Bone marrow (tissue), 2 donors: Measurements from ENCODE around the gene SNRNP70.
"Not testable (repeated sequence)": the region's sequence is repeated elsewhere in the genome, so short reads cannot be mapped to it uniquely, and the experiment has no call there.

Experiments
- DNase-seq, 2 donors: peaks; one replicate each; lab custom pipeline; 2025; lab: John Stamatoyannopoulos, UW

Gene SNRNP70

DNA sequence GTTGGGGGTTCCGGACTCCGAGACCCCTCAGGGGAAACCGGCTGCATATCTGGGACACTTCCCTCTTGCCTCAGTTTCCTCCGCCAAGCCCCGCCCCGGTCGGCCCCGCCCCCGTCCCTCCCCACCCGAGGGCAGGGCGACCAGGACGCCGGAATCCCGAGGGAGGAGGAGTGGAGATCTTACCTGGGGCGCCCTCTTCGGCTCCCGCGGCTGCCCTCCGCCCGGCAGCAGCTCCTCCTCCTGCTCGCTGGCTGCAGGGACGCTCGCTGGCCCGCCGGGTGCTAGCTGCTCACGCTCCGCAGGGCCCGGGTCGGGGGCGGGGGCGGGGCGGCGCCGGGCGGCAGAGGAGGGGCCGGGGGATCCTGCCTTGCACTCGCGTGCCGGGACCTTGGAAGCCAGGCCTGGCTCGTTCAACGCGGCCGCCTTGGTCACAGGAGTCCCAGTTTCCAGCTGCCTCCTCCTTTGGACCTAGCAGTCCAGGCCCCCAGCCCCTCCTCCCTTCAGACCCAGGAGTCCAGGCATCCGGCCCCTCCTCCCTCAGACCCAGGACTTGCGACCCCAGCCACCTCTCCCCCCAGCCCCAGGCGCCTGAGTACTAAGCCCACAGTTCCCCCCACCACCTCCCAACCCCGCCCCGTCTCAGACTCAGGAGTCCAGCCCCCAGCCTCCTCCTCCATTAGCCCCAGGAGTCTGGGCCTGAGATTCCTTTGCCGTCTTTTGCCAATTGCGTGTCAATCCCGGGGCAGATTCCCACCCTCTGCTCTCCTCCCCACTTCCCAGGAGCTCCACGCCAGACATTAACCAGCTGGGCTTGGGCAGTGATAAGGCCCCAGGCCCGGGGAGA lies 20.3 kb upstream of the SNRNP70 start, which contains the start of gene NTF4:
Gene NTF4, minus strand, starts transcription at position 51 of the 844 bp plus-strand sequence. CDS start 2,821 bp downstream, outside the sequence.
- DNase-seq = no peak

DNA sequence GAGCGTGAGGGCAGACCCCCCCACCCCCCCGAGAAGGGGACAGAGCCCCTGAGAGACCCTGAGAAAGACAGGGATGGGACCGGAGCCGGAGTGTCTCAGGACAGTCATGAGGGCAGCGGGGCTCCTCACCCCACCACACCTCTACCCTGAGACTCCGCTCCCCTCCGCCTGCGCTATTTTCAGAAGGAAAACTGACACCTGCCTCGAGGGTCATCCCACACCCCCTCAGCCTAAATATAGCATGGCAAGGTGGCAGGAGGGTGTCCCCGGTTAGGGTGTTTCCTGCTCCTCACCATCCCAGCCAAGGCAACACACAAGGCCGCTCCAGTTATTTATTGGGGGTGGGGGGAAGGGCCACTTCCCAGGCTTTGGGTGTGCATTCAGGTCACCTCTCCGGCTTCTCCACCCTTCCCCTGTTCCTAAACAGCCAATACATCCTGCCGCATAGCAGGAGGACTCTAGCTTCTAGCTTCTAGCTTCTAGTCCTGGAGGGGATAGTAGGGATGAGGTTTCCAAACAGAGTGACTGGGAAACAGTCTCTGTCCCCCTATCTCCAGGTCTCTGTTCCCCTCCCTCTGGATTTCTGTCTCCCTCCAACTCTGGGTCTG lies 19.2 kb upstream of the SNRNP70 start:
- no peak for DNase-seq

DNA sequence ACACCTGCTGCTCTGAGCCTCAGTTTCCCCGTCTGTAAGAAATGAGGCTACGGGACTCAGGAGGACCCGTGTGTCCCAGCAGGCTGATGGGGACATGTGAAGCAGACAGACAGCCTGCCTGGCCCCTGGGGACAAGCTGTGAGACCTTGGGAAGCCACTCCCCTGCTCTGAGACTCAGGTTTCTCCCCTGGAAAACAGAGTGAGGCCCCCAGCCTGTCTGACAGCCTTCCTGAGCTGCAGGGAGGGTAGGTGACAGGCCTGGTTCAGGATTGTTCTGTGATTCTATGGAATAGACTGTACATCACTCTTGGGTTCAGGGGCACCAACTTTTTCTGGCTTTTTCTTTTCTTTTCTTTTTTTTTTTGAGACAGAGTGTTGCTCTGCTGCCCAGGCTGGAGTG lies 17.7 kb upstream of the SNRNP70 start:
- no peak for DNase-seq

DNA sequence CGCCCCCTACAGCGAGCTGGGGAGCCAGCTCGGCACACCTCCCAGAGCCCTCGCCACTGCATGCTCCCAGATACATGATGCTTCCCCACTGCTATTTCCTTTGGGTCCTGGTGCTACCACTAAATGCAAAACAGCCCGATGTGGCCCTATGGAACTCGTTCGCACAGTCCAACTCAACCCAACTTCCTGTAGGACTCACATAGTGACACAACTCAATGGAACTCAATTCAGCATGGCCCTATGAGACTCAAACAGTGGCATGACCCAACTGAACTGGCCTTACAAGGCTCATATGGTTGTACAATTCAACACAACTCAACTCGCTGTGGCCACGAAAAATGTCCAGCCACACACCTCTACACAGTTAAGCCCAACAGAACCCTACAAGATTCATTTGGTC lies 16.2 kb upstream of the SNRNP70 start:
- no peak for DNase-seq

DNA sequence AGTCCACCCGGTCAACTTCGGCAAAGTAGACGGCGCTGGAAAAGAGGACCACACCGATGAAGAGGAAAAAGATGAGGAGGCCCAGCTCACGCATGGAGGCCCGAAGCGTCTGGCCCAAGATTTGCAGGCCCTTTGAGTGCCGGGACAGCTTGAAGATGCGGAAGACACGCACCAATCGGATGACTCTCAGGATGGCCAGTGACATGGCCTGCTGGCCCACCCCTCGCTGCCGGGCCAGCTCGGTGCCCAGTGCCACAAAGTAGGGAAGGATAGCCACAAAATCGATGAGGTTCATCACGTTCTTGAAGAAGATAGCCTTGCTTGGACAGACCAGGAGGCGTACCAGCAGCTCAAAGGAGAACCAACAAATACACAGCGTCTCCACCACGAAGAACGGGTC lies 14.8 kb upstream of the SNRNP70 start:
- DNase-seq = no peak

DNA sequence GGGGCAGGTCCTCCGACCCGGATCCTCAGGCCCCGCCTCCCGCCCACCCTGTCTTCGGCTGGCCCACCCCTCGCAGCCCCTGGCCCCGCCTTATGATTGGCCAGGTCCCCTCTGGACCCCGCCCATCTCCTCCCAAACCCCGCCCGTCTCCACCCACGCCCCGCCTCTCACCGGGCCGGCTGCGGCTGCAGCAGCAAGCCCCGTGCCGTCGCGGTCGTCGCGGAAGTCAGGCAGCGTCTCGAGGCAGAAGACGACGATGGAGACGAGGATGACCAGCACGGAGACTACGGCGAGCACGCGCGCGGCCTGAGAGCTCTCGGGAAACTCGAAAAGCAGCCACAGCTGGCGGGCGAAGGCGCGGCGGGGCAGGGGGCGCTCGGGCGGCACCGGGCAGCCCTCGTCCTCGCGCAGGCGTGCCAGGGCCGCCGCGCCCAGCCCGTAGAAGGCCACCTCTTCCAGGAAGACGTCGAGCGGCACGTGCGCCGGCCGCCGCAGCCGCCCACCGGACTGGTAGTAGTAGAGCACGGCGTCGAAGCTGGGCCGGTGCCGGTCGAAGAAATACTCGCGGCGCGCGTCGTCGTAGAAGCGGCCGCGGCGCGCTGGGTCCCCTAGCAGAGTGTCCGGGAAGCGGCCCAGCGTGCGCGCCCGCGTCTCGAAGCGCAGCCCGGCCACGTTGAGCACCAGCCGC lies 13.2 kb upstream of the SNRNP70 start:
- DNase-seq = no peak

DNA sequence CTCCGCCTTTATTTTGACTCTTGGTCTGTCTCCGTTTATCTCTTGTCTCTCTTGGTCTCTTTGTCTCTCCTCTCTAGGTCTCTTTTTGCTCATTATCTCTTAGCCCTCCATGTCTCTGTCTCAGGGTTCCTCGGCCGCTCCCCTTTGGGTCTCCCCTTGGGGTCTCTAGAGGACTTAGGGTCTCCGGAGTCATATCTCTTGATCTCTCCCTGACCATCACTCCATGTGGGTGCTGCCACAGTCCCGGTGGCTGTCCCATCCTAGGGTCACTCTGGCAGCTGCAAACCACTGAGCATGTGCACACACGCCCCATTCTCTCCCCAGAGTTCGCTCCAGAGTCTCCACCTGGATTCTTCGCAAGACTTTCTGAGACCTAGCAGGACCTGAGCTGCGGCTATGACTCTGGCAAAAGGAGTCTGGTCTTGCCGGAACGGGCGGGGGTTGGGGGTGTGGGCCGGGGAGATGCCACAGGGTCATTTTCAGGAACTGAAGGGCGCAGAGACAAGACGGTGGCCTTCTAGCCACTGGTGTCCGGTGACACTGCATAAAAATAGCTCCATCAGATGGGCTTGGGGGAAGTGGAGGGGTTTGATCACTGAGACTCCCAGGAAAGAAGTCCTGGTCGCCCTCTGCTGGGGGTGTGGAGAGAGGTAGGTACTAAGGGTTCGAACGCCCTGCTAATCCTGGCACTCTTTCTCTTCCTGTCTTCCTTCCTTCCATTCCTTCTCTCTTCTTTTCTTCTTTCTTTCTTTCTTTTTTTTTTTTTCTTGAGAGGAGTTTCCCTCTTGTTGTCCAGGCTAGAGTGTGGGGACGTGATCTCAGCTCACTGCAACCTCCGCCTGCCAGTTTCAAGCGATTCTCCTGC lies 11.5 kb upstream of the SNRNP70 start:
- no peak for DNase-seq

DNA sequence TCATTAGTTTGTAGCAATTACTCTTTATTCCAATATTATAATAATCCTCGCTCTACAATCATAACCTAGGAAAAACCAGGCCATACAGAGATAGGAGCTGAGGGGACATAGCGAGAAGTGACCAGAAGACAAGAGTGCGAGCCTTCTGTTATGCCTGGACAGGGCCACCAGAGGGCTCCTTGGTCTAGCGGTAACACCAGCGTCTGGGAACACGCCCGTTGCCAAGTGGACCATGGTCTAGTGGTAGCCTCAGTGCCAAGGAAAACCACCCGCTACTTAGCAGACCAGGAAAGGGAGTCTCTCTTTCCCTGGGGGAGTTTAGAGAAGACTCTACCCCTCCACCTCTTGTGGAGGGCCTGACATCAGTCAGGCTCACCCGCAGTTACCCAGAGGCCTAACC lies 10.4 kb upstream of the SNRNP70 start:
- not testable (repeated sequence) for DNase-seq

DNA sequence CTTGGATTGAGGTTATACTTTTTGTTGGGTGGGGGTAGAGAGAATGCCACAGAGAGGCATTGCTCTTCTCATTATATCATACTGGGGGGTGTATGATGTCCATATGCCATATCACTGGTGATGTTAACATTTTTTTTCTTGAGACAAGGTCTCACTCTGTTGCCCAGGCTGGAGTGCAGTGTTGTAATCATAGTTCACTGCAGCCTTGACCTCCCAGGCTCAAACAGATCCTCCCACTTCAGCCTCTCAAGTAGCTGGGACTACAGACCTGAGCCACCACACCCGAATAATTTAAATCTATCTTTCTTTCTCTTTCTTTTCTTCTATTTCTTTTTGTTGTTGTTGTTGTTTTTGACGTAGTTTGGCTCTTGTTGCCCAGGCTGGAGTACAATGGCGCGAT lies 4.9 kb upstream of the SNRNP70 start:
- no peak for DNase-seq

DNA sequence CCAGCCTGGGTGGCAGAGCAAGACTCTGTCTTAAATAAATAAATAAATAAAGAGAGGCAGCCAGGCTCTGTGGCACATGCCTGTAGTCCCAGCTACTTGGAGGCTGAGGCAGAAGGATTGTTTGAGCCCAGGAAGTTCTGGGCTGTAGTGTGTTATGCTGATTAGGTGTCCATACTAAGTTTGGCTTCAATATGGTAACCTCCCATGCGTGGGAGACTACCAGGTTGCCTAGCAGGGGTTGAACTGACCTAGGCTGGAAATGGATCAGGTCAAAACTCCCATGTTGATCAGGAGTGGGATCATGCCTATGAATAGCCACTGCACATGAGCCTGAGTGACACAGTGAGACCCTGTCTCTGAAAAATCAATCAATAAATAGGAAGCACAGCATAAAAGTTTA lies 4.0 kb upstream of the SNRNP70 start:
- DNase-seq = no peak

DNA sequence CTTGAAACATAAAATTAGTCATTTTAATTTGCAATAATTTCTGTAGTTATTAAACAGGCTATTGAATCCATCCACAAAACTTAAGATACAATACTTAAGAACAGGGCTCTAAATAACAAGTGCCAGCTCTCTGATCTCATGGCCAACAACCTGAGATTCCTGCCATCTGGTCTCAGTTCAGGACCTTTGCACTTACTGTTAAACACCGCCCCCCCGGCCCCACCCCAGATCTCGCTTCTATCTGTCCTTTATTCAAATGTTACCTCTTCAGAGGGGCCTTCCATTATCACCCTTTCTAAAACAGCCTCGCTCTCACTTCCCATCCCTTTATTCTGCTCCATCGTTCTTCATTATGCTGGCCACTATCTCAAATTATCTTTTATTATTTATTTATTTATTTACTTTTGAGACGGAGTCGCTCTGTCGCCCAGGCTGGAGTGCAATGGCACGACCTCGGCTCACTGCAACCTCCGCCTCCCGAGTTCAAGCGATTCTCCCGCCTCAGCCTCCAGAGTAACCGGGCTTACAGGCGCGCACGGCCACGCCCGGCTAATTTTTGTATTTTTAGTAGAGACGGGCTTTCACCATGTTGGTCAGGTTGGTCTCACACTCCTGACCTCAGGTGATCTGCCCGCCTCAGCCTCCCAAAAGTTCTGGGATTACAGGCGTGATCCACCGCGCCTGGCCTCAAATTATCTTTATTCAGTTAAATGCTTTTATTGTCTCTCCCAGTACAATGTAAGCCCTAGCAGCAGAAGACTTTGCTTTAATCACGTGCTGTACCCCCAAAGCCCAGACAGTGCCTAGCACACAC lies 838 bp upstream of the SNRNP70 start:
- DNase-seq = no peak

DNA sequence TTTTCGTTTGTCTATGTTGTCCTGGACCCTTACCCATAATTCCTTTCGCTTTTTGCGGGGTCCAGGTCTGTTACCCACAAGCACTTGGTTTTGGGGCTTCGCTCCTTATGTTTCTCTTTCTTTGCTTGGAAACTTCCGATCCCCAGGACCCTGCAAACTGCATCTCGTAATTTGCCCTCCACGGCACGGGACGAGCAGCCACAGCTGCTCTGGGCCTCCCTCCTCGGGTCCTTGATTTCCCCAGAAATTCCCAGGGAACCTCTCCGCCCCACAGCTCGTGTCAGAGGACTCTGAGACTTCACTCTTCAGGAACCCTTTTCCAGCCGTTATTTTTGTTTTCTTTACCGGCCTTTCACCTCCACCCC lies 599 bp downstream of the SNRNP70 start:
- DNase-seq = no peak

DNA sequence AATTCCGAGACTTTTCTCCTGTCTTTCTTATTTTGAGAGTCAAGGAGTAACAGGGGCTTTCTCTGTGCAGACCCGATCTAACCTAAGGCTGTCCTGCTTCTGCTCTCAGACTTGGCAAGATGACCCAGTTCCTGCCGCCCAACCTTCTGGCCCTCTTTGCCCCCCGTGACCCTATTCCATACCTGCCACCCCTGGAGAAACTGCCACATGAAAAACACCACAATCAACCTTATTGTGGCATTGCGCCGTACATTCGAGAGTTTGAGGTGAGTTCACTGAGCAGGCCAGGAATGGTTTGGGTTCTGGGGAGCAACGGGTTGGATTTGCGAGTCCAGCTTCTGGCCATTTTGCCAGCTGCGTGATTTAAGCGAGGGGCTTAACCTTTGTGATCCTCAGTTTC lies 1.0 kb downstream of the SNRNP70 start:
- DNase-seq = no peak

DNA sequence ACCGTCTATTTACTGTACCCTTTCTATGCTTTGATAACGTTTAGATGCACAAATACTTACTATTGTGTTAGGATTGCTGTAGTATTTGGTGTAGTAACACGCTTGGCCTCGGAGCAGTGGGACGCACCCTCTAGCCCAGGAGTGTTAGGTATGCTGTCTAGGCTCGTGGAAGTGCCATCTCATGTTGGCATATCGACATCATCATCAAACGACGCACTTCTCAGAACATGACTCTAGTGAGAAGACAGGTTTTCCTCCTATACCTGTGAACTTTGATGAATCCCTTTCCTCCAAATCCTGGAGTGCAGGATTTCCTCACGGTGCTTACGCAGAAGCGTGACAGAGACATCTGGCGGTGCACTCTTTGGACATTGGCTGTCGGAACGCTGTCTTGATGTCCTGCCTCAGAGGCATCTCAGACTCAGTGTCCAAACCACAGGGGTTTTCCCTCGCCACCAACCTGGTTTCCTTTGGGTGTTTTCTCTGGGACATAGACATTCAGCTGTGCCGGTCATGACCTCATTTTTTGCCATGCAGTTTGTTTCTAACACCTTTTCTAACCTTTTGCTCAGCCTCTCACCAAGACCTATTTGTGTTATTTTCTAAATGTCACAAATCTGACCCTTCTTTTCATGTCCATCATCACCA lies 6.3 kb downstream of the SNRNP70 start:
- DNase-seq = no peak

DNA sequence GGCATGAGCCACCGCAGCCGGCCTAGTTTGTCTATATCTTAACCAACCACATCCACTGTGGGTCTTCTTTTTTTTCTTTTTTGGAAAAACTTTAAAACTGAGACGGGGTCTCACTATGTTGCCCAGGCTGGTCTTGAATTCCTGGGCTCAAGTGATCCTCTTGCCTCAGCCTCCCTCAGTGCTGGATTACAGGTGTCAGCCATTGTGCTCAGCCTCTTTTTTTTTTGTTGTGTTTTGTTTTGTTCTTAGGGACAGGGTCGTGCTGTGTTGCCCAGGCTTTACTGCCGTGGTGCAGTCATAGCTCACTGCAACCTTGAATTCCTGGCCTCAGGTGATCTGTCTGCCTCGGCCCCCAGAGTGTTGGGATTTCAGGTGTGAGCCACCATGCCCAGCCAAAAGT lies 7.4 kb downstream of the SNRNP70 start:
- DNase-seq = no peak

DNA sequence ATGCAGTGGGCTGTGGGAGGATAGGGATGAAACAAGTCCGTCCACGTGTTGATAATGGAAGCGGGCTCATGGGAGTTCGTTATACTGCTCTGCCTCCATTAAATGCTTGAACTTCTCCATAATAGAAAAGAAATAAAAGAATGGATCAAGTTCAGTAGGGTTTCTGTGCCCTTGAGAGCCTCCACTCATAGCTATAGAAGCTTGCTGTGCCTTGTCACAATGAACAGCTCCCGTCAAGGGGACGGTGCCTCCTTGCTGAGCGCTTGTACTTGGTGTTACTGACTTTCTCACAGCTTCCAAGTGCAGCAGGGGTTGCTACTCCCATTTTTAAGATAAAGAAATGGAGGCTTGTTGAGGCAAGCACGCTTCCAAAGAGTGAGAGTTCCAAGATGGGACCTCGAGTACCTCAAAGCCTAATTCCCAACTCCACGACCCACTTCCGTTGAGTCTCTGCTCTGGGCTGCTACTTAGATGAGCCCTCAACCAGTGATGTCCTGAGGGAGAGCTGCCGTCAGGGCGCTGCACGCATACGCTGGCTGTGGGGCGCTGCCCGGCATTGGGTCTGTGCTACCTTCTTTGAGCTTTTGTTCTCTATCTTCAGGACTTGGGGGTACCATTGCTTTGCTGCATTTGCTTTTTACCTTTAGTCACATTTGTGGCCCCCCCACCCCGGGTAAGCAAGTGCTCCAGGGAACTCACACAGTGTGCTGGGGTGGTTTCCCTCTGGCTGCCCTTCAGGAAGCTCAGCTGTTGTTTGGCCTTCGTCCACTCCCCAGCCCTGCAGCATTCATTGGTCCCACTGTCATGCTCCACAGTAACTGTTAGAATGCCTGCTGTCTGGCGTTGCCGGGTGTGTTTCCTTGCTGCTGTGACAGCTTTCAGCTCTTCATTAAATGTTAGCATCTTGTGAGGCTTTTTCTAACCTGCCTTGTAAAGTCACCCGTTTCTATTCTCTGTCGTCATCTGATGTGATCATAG lies 9.5 kb downstream of the SNRNP70 start:
- no peak for DNase-seq

DNA sequence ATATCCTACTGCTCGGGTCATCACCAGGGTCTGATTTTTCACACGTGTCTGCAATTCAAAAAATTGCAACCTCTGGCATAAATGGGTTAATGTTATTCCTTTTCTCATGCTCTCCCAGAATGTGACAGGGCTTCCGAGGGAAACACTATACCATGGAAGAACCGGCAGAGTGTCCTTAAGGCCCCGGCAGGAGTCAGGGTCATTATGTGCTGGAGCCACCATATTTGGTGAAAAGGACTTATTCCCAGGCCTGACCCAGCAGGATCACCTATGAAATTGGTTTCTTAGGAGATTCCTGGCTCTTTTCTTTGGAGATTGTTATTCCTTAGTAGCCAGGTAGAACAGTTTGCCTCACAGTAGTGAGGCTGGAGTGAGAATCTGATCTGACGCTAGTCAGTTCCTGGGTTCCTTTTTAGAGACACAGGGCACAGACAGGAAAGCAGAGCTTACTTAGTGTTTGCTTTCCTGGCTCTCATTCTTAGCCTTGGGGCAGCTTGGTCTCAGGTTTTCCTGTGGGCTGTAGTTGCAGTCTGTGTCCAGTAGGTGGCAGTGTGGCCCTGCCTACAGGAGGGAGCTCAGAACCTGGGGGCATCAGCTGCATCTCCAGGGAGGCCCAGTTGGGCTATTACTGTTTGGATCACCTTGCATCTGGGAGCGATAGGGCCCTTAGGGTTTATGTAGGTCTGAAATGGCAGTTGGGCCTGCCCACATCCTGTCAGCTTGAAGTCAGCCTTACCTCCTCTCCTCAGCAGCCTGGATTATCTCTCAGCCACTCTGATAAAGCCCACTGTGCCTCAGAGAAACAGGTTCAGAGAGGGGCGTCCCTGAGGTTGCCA lies 12.4 kb downstream of the SNRNP70 start:
- peak; percentile 15 to 81 for DNase-seq

DNA sequence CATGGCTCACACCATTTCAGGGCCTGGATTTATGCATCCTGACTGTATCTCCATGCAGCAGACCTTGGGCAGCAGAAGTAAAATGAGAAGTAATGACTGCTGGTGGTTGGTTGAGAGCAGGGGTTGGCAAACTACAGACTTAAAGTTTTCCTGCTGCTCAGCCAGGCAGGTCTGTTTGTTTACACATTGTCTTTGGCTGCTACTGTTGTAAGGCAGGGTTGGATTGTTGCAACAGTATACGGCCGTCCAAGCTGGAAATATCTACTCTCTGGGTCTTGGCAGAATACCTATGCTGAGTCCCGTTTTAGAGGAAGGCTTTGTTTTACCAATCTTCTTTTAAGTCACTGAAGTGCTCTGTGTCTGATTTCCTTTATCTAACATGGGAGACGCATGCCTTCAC lies 13.5 kb downstream of the SNRNP70 start:
- no peak for DNase-seq

DNA sequence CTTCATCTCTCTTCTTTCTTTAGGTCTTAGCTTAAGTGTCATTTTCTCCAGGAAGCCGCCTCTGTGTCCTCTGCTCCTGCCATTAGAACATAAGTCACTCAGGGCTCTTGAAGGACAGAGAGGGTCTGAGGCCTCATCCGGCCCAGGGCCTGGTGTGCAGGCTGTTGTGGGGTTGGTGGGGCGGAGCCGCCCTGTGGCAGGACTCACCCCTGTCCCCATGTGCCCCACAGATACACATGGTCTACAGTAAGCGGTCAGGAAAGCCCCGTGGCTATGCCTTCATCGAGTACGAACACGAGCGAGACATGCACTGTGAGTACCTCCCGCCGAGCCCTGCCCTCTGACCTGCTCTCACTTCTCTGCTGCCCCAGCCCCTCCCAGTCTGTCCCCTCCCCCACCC lies 15.9 kb downstream of the SNRNP70 start:
- no peak for DNase-seq
